HL-60 (cell line): Measurements from ENCODE around the gene NTN1.

Experiments used
- GABPA ChIP-seq: IDR thresholded peaks from 2 replicates; pipeline ENCODE4 v1.6.1; 2012; ENCODE audit warnings: low read depth
- POLR2AphosphoS5 ChIP-seq: IDR thresholded peaks from 2 replicates; pipeline ENCODE4 v1.6.1; 2012; ENCODE audit warnings: low read depth
- TF ChIP-seq, protein P1 (sequence below): IDR thresholded peaks from 2 replicates; pipeline ENCODE4 v1.6.1; 2012; ENCODE audit warnings: low read depth; ENCODE audit not compliant: insufficient replicate concordance
- TF ChIP-seq, protein P2 (sequence below): IDR thresholded peaks from one replicate; pipeline ENCODE4 v1.5.1; 2011; ENCODE audit warnings: low read length, control low read depth, inconsistent platforms; ENCODE audit not compliant: insufficient read depth

DNA sequence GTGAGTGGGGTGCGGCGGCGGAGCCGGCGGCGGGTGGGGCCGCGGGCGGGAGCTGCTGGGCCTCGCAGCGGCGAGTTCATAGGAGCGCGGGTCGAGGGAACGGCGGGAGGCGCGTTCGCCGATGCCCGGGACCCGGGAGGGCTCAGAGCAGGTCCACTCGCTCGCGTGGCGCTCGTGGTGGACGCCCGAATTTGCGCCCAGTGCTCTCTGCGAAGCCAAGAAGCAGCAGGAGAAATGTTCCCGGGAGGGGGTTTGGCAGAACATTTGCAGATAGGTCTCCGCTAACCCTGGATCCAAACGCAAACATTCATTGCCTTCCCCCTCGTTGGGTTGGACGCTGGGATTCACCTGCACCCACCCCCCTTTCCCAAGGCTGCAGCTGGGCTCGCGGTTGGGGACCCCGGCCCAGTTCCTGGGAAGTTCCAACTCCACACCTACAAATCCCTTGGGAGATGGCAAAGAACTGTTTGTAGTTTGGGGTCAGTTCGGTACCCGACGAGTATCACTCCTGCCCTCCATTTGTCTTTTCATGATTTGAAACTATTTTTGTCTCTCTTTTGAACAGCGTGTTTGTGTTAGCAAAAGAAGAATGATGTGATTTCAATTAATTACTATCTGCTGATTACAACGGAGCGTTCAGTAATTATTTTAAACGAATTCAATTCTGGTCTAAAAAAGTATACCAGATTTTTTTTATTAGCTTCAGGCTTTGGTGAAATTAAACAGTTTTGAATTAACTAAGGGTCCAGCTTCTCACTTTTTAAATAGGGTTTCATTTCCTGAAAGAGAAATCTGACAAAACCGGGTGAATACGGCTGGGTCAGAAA lies 2.3 kb downstream of the NTN1 start:
- TF ChIP-seq, protein P1, sequence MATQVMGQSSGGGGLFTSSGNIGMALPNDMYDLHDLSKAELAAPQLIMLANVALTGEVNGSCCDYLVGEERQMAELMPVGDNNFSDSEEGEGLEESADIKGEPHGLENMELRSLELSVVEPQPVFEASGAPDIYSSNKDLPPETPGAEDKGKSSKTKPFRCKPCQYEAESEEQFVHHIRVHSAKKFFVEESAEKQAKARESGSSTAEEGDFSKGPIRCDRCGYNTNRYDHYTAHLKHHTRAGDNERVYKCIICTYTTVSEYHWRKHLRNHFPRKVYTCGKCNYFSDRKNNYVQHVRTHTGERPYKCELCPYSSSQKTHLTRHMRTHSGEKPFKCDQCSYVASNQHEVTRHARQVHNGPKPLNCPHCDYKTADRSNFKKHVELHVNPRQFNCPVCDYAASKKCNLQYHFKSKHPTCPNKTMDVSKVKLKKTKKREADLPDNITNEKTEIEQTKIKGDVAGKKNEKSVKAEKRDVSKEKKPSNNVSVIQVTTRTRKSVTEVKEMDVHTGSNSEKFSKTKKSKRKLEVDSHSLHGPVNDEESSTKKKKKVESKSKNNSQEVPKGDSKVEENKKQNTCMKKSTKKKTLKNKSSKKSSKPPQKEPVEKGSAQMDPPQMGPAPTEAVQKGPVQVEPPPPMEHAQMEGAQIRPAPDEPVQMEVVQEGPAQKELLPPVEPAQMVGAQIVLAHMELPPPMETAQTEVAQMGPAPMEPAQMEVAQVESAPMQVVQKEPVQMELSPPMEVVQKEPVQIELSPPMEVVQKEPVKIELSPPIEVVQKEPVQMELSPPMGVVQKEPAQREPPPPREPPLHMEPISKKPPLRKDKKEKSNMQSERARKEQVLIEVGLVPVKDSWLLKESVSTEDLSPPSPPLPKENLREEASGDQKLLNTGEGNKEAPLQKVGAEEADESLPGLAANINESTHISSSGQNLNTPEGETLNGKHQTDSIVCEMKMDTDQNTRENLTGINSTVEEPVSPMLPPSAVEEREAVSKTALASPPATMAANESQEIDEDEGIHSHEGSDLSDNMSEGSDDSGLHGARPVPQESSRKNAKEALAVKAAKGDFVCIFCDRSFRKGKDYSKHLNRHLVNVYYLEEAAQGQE = no peak
- TF ChIP-seq, protein P2, sequence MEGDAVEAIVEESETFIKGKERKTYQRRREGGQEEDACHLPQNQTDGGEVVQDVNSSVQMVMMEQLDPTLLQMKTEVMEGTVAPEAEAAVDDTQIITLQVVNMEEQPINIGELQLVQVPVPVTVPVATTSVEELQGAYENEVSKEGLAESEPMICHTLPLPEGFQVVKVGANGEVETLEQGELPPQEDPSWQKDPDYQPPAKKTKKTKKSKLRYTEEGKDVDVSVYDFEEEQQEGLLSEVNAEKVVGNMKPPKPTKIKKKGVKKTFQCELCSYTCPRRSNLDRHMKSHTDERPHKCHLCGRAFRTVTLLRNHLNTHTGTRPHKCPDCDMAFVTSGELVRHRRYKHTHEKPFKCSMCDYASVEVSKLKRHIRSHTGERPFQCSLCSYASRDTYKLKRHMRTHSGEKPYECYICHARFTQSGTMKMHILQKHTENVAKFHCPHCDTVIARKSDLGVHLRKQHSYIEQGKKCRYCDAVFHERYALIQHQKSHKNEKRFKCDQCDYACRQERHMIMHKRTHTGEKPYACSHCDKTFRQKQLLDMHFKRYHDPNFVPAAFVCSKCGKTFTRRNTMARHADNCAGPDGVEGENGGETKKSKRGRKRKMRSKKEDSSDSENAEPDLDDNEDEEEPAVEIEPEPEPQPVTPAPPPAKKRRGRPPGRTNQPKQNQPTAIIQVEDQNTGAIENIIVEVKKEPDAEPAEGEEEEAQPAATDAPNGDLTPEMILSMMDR = no peak
- no peak for TF ChIP-seq POLR2AphosphoS5
- no peak for TF ChIP-seq GABPA
